GM23338 (cell line): ENCODE data around the gene POC1B.

ENCODE experiments used
- CREB1 ChIP-seq: fragments of 250-450 bp; sonication (Bioruptor Pico); IDR thresholded peaks from 2 replicates; pipeline ENCODE4 v1.5.0; 2020; ENCODE audit warnings: low read depth, mild to moderate bottlenecking, moderate library complexity
- EZH2 ChIP-seq: fragments of 200-600 bp; sonication (generic); IDR thresholded peaks from one replicate; pipeline ENCODE4 v1.8.0; 2017; ENCODE audit warnings: antibody characterized with exemption, mild to moderate bottlenecking, low read depth; ENCODE audit not compliant: unreplicated experiment
- EZH2phosphoT487 ChIP-seq: fragments of 200-600 bp; sonication (generic); IDR thresholded peaks from one replicate; pipeline ENCODE4 v1.8.1; 2018; ENCODE audit warnings: antibody characterized with exemption; ENCODE audit not compliant: unreplicated experiment
- JUNB ChIP-seq: IDR thresholded peaks from one replicate; pipeline ENCODE4 v1.6.1; 2016; ENCODE audit warnings: antibody characterized with exemption; ENCODE audit not compliant: unreplicated experiment
- NANOG ChIP-seq: IDR thresholded peaks from 2 replicates; pipeline ENCODE4 v1.6.1; 2016; ENCODE audit warnings: antibody characterized with exemption, borderline replicate concordance
- POLR2AphosphoS5 ChIP-seq: IDR thresholded peaks from 2 replicates; pipeline ENCODE4 v1.6.1; 2016; ENCODE audit warnings: antibody characterized with exemption, low read depth
- STAT1 ChIP-seq: IDR thresholded peaks from one replicate; pipeline ENCODE4 v1.6.1; 2016; ENCODE audit warnings: antibody characterized with exemption; ENCODE audit not compliant: unreplicated experiment
- ZNF114 ChIP-seq: fragments of 250-450 bp; sonication (Bioruptor Pico); IDR thresholded peaks from 2 replicates; pipeline ENCODE4 v1.5.0; 2020; ENCODE audit warnings: mild to moderate bottlenecking, moderate library complexity
- ZNF331 ChIP-seq: fragments of 250-450 bp; sonication (Bioruptor Pico); IDR thresholded peaks from 2 replicates; pipeline ENCODE4 v1.5.0; 2020; ENCODE audit warnings: low read depth, mild to moderate bottlenecking, moderate library complexity
- TF ChIP-seq, protein P1 (sequence below), 2 experiments: fragments of 200-600 bp in 1 of 2; sonication (generic) in 1 of 2; conservative IDR thresholded peaks; 2 replicates each; pipeline versions ENCODE4 v1.5.1 to v1.6.1; 2016 to 2017; ENCODE audit warnings: antibody characterized with exemption in 2 of 2, low read depth in 2 of 2, mild to moderate bottlenecking in 2 of 2, moderate library complexity in 1 of 2
- TF ChIP-seq, protein P2 (sequence below): IDR thresholded peaks from one replicate; pipeline ENCODE4 v1.6.1; 2018; ENCODE audit warnings: antibody characterized with exemption; ENCODE audit not compliant: unreplicated experiment
- TF ChIP-seq, protein P3 (sequence below): IDR thresholded peaks from 2 replicates; pipeline ENCODE4 v1.6.1; 2016; ENCODE audit warnings: antibody characterized with exemption

DNA sequence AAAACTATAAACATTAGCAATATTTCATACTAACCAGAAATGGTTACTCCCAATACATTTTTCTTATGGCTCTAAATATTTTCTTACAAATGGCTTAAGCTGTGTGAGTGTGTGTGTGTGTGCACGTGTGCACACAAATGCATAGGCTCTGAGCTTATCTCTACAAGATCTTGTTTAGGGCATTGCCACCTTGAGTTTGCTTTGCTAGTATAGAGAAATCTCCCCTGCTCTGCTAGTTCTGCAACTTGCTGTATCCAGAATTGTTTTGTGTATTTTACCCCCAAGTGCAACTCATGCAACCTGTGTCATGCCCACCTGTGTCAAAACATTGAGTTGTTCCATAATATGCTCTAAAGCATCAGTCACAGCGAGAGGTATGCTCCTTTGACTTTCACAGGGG lies 101.0 kb downstream of the POC1B start:
- TF ChIP-seq, protein P1, sequence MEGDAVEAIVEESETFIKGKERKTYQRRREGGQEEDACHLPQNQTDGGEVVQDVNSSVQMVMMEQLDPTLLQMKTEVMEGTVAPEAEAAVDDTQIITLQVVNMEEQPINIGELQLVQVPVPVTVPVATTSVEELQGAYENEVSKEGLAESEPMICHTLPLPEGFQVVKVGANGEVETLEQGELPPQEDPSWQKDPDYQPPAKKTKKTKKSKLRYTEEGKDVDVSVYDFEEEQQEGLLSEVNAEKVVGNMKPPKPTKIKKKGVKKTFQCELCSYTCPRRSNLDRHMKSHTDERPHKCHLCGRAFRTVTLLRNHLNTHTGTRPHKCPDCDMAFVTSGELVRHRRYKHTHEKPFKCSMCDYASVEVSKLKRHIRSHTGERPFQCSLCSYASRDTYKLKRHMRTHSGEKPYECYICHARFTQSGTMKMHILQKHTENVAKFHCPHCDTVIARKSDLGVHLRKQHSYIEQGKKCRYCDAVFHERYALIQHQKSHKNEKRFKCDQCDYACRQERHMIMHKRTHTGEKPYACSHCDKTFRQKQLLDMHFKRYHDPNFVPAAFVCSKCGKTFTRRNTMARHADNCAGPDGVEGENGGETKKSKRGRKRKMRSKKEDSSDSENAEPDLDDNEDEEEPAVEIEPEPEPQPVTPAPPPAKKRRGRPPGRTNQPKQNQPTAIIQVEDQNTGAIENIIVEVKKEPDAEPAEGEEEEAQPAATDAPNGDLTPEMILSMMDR (conservative IDR thresholded peaks at IDR 0.05; ENCODE audit: low read depth in 2 of 2) = no peak
- TF ChIP-seq POLR2AphosphoS5 (no peak), EZH2 (no peak), ZNF114 (CRISPR knock-in tag) (no peak), EZH2phosphoT487 (no peak), NANOG (no peak), JUNB (no peak), ZNF331 (no peak), STAT1 (no peak), CREB1 (CRISPR knock-in tag) (no peak)
- TF ChIP-seq, protein P2, sequence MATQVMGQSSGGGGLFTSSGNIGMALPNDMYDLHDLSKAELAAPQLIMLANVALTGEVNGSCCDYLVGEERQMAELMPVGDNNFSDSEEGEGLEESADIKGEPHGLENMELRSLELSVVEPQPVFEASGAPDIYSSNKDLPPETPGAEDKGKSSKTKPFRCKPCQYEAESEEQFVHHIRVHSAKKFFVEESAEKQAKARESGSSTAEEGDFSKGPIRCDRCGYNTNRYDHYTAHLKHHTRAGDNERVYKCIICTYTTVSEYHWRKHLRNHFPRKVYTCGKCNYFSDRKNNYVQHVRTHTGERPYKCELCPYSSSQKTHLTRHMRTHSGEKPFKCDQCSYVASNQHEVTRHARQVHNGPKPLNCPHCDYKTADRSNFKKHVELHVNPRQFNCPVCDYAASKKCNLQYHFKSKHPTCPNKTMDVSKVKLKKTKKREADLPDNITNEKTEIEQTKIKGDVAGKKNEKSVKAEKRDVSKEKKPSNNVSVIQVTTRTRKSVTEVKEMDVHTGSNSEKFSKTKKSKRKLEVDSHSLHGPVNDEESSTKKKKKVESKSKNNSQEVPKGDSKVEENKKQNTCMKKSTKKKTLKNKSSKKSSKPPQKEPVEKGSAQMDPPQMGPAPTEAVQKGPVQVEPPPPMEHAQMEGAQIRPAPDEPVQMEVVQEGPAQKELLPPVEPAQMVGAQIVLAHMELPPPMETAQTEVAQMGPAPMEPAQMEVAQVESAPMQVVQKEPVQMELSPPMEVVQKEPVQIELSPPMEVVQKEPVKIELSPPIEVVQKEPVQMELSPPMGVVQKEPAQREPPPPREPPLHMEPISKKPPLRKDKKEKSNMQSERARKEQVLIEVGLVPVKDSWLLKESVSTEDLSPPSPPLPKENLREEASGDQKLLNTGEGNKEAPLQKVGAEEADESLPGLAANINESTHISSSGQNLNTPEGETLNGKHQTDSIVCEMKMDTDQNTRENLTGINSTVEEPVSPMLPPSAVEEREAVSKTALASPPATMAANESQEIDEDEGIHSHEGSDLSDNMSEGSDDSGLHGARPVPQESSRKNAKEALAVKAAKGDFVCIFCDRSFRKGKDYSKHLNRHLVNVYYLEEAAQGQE = no peak
- TF ChIP-seq, protein P3, sequence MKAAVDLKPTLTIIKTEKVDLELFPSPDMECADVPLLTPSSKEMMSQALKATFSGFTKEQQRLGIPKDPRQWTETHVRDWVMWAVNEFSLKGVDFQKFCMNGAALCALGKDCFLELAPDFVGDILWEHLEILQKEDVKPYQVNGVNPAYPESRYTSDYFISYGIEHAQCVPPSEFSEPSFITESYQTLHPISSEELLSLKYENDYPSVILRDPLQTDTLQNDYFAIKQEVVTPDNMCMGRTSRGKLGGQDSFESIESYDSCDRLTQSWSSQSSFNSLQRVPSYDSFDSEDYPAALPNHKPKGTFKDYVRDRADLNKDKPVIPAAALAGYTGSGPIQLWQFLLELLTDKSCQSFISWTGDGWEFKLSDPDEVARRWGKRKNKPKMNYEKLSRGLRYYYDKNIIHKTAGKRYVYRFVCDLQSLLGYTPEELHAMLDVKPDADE = no peak
